ENCODE data around the gene EIPR1. TPM values are rescaled to one million over a fixed set of nuclear protein-coding genes. Genes with fewer than 3 reads are reported as not detected.

The EIPR1 gene
- total and polyA plus RNA-seq, 10 of the 15 experiments (the other 5 are each of a cell fraction or from before 2014, with no cell fraction given): 23.6 to 61.2 (median 42.2) TPM

DNA sequence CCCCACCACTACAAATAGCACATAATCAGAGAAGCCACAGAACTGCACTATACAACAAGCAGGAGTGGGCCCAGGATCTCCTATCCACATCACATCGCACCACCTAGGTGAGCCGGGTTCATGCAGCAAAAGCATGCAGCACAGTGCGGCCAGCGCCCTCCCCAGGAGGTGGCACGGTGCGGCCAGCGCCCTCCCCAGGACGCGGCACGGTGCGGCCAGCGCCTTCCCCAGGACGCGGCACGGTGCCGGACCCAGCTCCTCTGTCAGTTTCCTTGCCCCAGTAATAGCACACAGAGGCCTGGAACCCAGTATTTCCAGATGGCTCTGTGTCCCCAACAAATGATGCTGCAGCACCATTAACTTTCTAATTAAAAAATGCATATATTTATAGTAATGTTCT is 114.1 kb downstream of the EIPR1 start (continued):
- TF ChIP-seq MEF2B (IDR thresholded peaks at IDR 0.05; ENCODE audit: partially characterized antibody, poor library complexity, severe bottlenecking): no peak
- TF ChIP-seq PAX8 (IDR thresholded peaks at IDR 0.05): no peak

DNA sequence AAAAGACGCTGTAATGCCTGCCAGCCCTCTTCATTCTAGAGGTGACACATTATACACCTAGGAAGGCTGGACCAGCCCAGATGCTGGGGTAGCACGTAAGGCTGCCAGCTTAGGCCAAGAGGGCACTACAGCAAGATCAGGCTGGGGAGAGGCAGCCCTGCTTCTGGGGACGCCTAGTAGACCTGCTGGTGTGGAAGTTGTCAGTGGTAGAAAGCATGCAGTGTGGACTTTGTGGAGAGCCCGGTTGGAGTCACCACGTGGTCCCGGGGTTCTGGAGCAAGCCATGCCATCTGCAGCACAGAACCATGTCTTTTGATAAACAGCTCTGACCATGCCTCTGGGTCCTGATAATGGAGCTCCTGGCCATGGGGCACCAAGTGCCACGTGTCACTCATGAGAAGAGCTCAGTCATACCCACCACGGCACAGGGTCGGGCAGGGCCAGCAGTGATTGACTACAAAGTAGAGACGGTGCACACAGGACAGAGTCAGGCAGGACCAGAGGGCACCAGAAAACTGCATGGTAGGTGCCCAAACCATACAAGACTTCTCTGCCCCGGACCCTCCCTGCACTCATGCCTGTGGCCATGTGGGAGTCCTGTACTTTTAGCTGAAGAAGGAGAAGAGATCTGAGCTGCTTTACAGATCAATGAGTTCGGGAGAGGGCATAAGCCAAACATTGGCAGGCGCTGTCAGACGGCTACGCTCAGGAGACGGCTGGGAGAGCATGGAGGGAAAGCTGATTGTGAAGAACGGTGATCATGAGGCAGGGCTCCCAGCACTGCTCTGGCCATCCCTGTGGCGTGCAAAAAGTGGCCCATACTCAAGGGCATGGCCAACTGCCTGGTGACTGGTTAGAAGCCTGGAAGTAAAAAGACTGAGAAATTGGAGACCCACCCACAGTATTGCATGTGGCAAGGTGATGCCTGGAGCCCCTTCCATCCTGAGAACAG is 114.9 kb downstream of the EIPR1 start:
- no peak overlapping the region for H3K9ac ChIP-seq (ENCODE audit: control insufficient read depth, insufficient read depth, low read length)
- H3K36me3 ChIP-seq (ENCODE audit: control insufficient read depth in 2 of 2, insufficient read depth in 2 of 2, low read length in 1 of 2): peaks cover 0 to 2% of the 10 kb centered on the region in 2 experiments; a peak in 2 of 4 replicates
- no peaks in the 10 kb centered on the region for H3K27me3 ChIP-seq (replicated peaks in 1 of 2; ENCODE audit: control insufficient read depth in 2 of 2, insufficient read depth in 2 of 2, low read length in 1 of 2)
- no peak overlapping the region for H3K4me2 ChIP-seq (ENCODE audit: control insufficient read depth, insufficient read depth)
- FAIRE-seq: no peak
- intact Hi-C loops (cut with micrococcal nuclease; ENCODE audit: unreplicated experiment) (no loop called here), in situ Hi-C loops (cut with MboI) (no loop called here)
- ChIA-PET SMC1A (ENCODE audit: uncharacterized antibody, unreplicated experiment) (no interaction called here), CTCF (no interaction called here), POLR2A (no interaction called here), RAD21 (ENCODE audit: unreplicated experiment) (no interaction called here)
- ATAC-seq: no peak
- WGBS (ENCODE audit: insufficient coverage, insufficient replicate concordance, low lambda C conversion rate, missing lambda C conversion rate): 89% methylated on average over 18 of the region's 18 CpGs
- H4K20me1 ChIP-seq (ENCODE audit: control insufficient read depth, insufficient read depth): no peaks in the 10 kb centered on the region
- DNase-seq (ENCODE audit: low read depth, low spot score): no peak
- no peak for TF ChIP-seq HCFC1 (IDR thresholded peaks at IDR 0.05; ENCODE audit: low read length)
- TF ChIP-seq, protein P1, sequence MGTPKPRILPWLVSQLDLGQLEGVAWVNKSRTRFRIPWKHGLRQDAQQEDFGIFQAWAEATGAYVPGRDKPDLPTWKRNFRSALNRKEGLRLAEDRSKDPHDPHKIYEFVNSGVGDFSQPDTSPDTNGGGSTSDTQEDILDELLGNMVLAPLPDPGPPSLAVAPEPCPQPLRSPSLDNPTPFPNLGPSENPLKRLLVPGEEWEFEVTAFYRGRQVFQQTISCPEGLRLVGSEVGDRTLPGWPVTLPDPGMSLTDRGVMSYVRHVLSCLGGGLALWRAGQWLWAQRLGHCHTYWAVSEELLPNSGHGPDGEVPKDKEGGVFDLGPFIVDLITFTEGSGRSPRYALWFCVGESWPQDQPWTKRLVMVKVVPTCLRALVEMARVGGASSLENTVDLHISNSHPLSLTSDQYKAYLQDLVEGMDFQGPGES (IDR thresholded peaks at IDR 0.05): no peak
- no peak overlapping the region for H3K27ac ChIP-seq (ENCODE audit: control insufficient read depth, insufficient read depth)
- H3K4me1 ChIP-seq (ENCODE audit: control insufficient read depth, insufficient read depth, low read length): no peaks in the 10 kb centered on the region
- H3K4me3 ChIP-seq: no peak overlapping the region
- BruUV-seq (replicated peaks): no TSS peak
- no peaks in the 10 kb centered on the region for H3K9me3 ChIP-seq (replicated peaks; ENCODE audit: control insufficient read depth, insufficient read depth, low read length)
- no peaks in the 10 kb centered on the region for H3K79me2 ChIP-seq (ENCODE audit: control insufficient read depth, insufficient read depth, low read length)
- no peak overlapping the region for H2AFZ ChIP-seq (ENCODE audit: control insufficient read depth, low read depth, low read length)
